ENCODE measurements around the gene CKMT1B. TPM values are rescaled to one million over a fixed set of nuclear protein-coding genes. Genes with fewer than 3 reads are reported as not detected.
"Not testable (repeated sequence)": the region's sequence is repeated elsewhere in the genome, so short reads cannot be mapped to it uniquely, and the experiment has no call there.

Gene CKMT1B
- not detected in 2 replicates for total RNA-seq (2013; cell fraction: nucleolus; rRNA removed)
- total RNA-seq (2014; rRNA removed): 0.17 TPM in 1 of 2 replicates, not detected in the other
- total RNA-seq (2014; rRNA removed; fragmentation: Illumina TruSeq; extraction: Trizol): 0.13 and 0.14 TPM in 2 replicates
- 0.13 and 0.21 TPM in 2 replicates for total RNA-seq (2021)
- not detected for polyA plus RNA-seq (2011; ENCODE audit: low read depth)
- not detected in 2 replicates for polyA plus RNA-seq (2011; rRNA removed)
- not detected in 2 replicates for polyA plus RNA-seq (2011; cell fraction: cytosol; rRNA removed)
- polyA plus RNA-seq (2011; cell fraction: nucleus; rRNA removed): not detected in 2 replicates
- polyA plus RNA-seq (2012): 0.07 TPM in 1 of 2 replicates, not detected in the other
- 0.14 and 0.24 TPM in 2 replicates for polyA plus RNA-seq (2014; fragmentation: Illumina TruSeq; extraction: Trizol)
- polyA plus RNA-seq (2014; fragmentation: Nextera tagmentation; extraction: Ambion mirVana): under 1 TPM; 0.07 to 0.35 TPM
- polyA plus RNA-seq (2014; rRNA removed): 0.32 TPM in 1 of 2 replicates, not detected in the other
- under 1 TPM in 1 of 2 experiments, not detected in 1; 0.29 TPM for polyA plus RNA-seq (2016; fragmentation: Nextera tagmentation; extraction: Ambion mirVana)
- not detected in 2 replicates for polyA minus RNA-seq (2011; rRNA and poly(A)+ RNA removed)
- polyA minus RNA-seq (2011; cell fraction: cytosol; rRNA and poly(A)+ RNA removed): not detected in 2 replicates
- polyA minus RNA-seq (2011; cell fraction: nucleus; rRNA and poly(A)+ RNA removed): not detected in 2 replicates
- Bru-seq, nascent RNA: not detected
- BruChase-seq, experiment 1, labeled RNA remaining after a 6-hour chase: not detected
- percentile 18 among the genes with signal in this experiment for BruChase-seq, experiment 2, labeled RNA remaining after a 2-hour chase
- long read RNA-seq, experiment 1: 0 reads
- long read RNA-seq, experiment 2: 0 reads

- H3K36me3 ChIP-seq (ENCODE audit: control insufficient read depth in 2 of 2, insufficient read depth in 2 of 2, low read length in 1 of 2); in situ Hi-C loops (cut with MboI); H3K27ac ChIP-seq (ENCODE audit: control insufficient read depth, insufficient read depth); RAD21 ChIA-PET (ENCODE audit: unreplicated experiment); BruUV-seq (replicated peaks); H3K27me3 ChIP-seq (replicated peaks in 1 of 2; ENCODE audit: control insufficient read depth in 2 of 2, insufficient read depth in 2 of 2, low read length in 1 of 2); H4K20me1 ChIP-seq (ENCODE audit: control insufficient read depth, insufficient read depth); POLR2A ChIA-PET; DNase-seq (ENCODE audit: low read depth, low spot score); H3K79me2 ChIP-seq (ENCODE audit: control insufficient read depth, insufficient read depth, low read length); H3K9ac ChIP-seq (ENCODE audit: control insufficient read depth, insufficient read depth, low read length); H3K4me2 ChIP-seq (ENCODE audit: control insufficient read depth, insufficient read depth); intact Hi-C loops (cut with micrococcal nuclease; ENCODE audit: unreplicated experiment); H3K4me3 ChIP-seq; H3K9me3 ChIP-seq (replicated peaks; ENCODE audit: control insufficient read depth, insufficient read depth, low read length); CTCF ChIA-PET; FAIRE-seq; H3K4me1 ChIP-seq (ENCODE audit: control insufficient read depth, insufficient read depth, low read length); H2AFZ ChIP-seq (ENCODE audit: control insufficient read depth, low read depth, low read length); SMC1A ChIA-PET (ENCODE audit: uncharacterized antibody, unreplicated experiment): not testable (repeated sequence)
- no CpG with 5 or more reads among the region's 43 CpGs for WGBS (ENCODE audit: insufficient coverage, insufficient replicate concordance, low lambda C conversion rate, missing lambda C conversion rate)
- 0 out of 3 replicates have a peak, but pooled peaks have one; percentile 6 for ATAC-seq
Measured at GRCh38 chr15:43593328-43594190, at the start of gene CKMT1B. Gene CKMT1B (plus strand): TSS chr15:43594027. CDS start chr15:43594219, 192 bp downstream.

GRCh38 chr15:43544266-43544665 is 49.6 kb upstream of the CKMT1B start:
- H3K4me2 ChIP-seq (ENCODE audit: control insufficient read depth, insufficient read depth): no peak overlapping the region
- no peaks in the 10 kb centered on the region for H4K20me1 ChIP-seq (ENCODE audit: control insufficient read depth, insufficient read depth)
- no peak overlapping the region for H2AFZ ChIP-seq (ENCODE audit: control insufficient read depth, low read depth, low read length)
- POLR2A ChIA-PET: no interaction called here
- no peaks in the 10 kb centered on the region for H3K36me3 ChIP-seq (ENCODE audit: control insufficient read depth in 2 of 2, insufficient read depth in 2 of 2, low read length in 1 of 2)
- ATAC-seq: no peak
- no peaks in the 10 kb centered on the region for H3K9me3 ChIP-seq (replicated peaks; ENCODE audit: control insufficient read depth, insufficient read depth, low read length)
- in situ Hi-C loops (cut with MboI) (no loop called here), intact Hi-C loops (cut with micrococcal nuclease; ENCODE audit: unreplicated experiment) (no loop called here)
- SMC1A ChIA-PET (ENCODE audit: uncharacterized antibody, unreplicated experiment): no interaction called here
- DNase-seq (ENCODE audit: low read depth, low spot score): no peak
- RAD21 ChIA-PET (ENCODE audit: unreplicated experiment): no interaction called here
- no peak overlapping the region for H3K27ac ChIP-seq (ENCODE audit: control insufficient read depth, insufficient read depth)
- H3K4me3 ChIP-seq: no peak overlapping the region
- H3K27me3 ChIP-seq (replicated peaks in 1 of 2; ENCODE audit: control insufficient read depth in 2 of 2, insufficient read depth in 2 of 2, low read length in 1 of 2): no peaks in the 10 kb centered on the region
- H3K79me2 ChIP-seq (ENCODE audit: control insufficient read depth, insufficient read depth, low read length): no peaks in the 10 kb centered on the region
- no peak overlapping the region for H3K9ac ChIP-seq (ENCODE audit: control insufficient read depth, insufficient read depth, low read length)
- no peaks in the 10 kb centered on the region for H3K4me1 ChIP-seq (ENCODE audit: control insufficient read depth, insufficient read depth, low read length)
- no TSS peak for BruUV-seq (replicated peaks)
- CTCF ChIA-PET: no interaction called here
- no peak for FAIRE-seq
- TF ChIP-seq EED (IDR thresholded peaks at IDR 0.05; ENCODE audit: low read depth) (no peak), GATAD2B (conservative IDR thresholded peaks at IDR 0.05; ENCODE audit: low read depth) (no peak), CHD2 (IDR thresholded peaks at IDR 0.05; ENCODE audit: borderline replicate concordance, low read depth, low read length) (no peak), ZBTB4 (CRISPR knock-in tag; IDR thresholded peaks at IDR 0.05) (no peak), ZZZ3 (IDR thresholded peaks at IDR 0.05; ENCODE audit: control insufficient read depth, insufficient read length, low read depth) (no peak), IRF3 (IDR thresholded peaks at IDR 0.05) (no peak), SMAD1 (IDR thresholded peaks at IDR 0.05; ENCODE audit: low read depth, partially characterized antibody) (no peak)
